ENCODE data around the gene IQCH. TPM values are rescaled to one million over a fixed set of nuclear protein-coding genes. Genes with fewer than 3 reads are reported as not detected.
A peak's percentile ranks its signal among the peaks of the same experiment; 100 is the strongest.

The IQCH gene
- total RNA-seq, 1 experiment from 2014 or later, result 7.0 TPM

- DNase-seq (ENCODE audit: low read depth), result no peak
Observed at GRCh38 chr15:67394873-67395639, 140.5 kb downstream of the IQCH start.

GRCh38 chr15:67396114-67396513 lies 141.5 kb downstream of the IQCH start:
- no peak for DNase-seq (ENCODE audit: low read depth)

DNA sequence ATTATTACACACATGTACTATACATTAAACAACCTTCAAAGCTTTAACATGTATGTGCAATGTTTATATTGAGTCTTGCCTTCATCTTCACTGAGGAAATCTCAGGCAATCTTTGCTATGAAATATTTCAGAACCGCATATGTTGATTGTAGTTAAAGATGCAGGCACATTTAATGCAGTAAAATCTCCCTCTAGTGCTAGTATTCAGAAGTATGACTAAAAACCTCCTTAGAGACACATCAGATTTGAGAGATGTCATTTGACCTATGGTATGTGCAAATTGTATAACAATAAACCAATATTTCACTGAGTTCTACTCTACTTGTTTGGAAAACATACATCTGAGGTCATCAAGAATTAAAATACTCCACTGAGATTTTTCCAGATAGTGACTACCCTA lies 142.6 kb downstream of the IQCH start:
- DNase-seq (ENCODE audit: low read depth), result no peak

DNA sequence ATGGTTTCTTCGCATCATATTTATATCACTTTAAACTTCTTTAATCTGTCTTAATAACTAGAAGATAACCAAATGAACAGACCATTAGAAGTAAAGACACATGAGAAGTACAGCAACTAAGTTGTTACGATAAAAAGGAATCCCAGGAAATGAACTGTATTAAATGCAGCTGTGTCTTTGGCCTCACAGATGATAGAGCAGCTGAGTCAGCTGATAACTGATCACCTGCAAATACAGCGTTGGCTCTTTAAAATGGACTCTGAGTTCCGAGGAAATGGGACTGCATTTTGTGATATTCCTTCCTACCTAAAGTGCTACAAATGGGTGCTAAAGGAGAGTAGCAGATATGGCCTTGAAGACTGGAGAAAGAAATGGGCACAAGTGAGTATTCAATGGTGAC lies 145.3 kb downstream of the IQCH start:
- no peak for DNase-seq (ENCODE audit: low read depth)

DNA sequence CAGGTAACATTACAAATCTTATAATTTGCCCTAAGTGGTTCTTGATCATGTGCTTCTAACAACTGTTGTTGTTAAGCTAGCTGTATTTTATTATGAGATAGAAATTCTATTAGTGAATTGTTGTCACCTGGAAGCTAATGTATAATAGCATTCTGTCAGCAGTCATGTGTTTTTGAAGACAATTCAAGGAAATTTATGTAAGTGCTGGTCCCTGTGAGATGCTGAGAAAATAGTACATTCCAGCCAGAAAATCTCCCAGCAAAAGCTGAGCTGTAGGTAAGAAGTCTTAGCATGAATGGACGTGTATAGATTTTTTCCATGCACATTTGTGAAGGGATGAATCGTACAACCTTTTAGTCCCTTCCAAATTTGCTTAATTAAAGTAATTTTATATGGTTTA lies 146.3 kb downstream of the IQCH start:
- DNase-seq (ENCODE audit: low read depth), result no peak

DNA sequence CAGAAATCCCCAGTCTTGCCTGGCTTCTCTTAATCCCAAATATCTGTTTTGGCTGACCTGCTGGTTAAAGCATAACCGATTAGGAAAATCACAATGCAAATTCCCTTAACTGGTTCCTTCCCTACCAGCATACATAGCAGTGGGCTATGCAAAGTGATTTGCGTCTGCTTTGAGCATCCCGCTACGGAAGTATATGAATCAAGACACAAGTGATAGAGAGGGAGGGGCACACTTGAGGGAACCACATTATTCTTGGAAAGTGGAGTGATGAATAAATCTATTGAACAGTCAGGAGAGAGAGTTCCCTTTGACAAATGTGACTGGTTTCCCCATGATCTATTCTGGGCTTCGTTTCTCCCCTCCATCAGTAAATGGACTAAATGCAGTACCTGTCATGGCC lies 146.8 kb downstream of the IQCH start:
- DNase-seq (ENCODE audit: low read depth), result no peak

DNA sequence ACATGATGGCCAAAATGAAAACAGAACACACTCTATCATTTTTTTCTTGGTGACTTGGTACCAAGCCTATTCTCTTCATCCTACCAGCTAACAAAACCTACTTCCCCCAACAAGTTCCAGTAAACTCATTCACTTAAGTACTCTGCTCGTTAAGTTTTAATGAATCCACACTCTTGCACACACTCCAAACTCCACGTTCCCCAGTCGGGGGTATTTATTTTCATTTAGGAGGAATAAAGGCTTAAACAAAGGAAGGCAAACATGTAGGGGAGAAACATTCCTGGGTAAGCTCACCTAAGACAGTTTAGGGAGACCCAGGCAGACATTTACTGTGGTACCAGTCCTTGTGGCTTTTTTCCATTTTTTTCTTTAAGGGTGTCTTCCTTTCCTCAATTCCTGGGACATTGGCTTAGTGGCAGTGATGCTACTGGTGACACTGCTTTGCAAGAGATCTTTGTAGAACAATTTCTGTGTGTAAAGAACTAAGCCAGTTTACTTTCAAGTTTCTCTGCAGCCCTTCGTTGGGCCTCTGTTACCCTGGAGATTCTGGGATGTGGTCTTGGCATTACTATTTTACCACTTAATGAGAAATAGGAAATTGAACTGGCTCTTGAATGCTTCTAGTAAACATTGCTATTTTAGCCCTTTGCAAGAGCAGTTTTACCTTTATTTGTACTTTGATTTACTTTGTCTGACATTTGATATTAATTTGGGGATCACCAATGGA lies 149.0 kb downstream of the IQCH start:
- no peak for DNase-seq (ENCODE audit: low read depth)

DNA sequence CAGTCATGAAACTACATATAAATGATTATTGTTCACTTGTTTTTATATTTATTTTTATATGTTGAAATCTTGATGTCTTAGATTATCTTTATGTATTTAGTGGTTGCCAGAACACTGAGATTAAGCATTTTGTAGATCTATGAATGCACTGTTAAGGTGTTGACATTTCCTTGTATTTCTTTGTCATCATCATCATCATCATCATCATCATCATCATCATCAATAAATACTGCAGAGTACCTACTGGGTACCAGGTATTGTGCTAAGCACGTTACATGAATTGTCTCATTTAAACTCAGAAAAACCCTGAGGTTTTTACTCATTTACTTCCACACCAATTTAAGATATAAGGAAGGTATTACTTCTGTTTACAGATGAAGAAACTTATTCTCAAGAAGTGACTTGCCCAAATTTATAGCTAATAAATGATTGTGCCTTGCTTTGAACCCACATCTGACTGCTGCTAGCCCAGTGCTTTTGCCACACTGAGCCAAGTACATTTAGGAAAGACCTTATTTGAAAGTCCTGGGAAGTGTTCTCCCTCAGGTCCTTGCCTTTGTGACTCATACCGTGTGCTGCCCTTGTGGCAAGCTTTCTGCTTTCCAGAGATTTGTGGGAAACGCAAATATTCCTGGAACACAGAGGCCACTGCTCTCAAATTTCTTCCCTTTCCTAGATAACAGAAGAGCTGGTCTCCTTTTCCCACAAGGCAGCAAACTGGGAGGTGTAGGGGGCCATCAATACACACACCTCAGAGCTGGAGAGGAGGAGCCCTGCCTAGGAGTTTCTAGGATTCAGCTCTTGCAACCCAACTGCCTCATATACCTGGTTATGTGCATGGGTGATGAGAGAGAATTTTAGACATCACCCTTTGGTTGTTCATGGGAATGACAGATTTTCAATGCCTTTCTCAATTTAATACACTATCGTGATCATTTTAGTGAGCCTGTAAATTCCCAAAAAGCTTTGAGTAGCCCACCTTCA lies 150.9 kb downstream of the IQCH start:
- peak; percentile 89 for DNase-seq (ENCODE audit: low read depth)

- DNase-seq (ENCODE audit: low read depth), result peak; percentile 49
Observed at GRCh38 chr15:67406257-67406861, 151.8 kb downstream of the IQCH start.

DNA sequence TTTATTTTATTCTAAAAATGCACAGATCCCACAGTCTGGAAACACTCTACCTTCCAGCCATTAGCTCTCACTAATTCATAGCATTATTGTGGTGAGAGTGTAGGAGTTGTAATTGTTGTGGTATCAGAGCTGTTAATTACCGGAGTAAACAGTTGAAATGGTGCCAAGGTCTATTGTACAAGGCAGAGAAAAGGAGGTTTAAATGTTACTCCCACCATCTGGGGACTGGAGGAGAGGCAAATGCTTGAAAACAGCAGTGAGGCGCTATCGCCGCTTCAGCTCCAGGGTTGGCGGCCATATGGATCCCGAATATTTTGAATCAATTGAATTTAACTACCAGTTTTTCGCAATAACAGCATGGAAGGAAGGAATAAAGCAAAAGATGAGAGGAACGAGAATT lies 153.2 kb downstream of the IQCH start:
- DNase-seq (ENCODE audit: low read depth), result no peak

GRCh38 chr15:67409175-67409574 lies 154.6 kb downstream of the IQCH start:
- no peak for DNase-seq (ENCODE audit: low read depth)

DNA sequence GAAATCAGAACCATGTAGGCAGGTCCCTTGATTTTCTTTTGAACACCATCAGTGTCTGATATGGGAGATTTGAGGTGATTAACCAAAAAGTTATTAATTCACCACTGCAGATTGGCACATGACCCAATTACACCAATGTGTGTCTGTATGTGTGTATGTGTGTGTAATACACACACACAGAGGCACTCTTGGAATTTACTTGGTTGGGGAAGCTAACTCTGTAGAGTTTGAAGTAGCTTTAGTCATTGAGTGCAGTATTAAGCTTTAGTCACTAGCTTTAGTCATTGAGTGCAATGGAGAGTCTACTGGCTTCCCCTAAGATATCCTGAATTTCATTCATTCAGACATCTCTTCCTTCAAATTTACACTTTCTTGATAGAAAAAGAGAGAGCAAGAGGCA lies 156.9 kb downstream of the IQCH start:
- no peak for DNase-seq (ENCODE audit: low read depth)

DNA sequence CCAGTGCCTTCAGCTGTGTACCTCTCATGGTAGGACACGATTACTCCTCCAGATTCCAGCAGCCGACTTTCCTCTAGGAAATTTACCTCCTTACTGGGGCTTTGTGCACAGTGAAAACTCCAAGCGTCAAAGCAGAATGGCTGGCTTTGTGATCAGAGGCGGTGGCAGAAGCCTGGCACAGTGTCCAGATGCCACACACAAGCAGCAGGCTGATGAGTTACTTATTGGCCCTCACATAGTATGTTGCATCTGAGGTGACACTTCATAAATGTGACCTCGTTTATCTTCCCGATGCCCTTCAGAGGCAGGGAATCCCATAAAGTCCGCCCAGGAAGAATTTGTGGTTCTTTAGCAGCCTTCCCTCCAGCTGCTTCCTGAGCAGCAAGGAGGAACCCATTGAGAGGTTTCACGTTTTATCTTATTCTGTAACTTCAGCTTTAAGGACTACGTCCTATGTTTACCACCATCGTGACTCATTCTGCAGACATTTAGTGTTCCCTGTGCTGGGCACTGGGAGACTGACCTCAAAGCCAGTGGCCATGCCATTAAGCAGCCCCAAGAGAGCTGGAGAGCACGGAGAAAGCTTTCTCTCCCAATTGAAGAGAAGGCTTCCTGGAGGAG lies 159.3 kb downstream of the IQCH start:
- peak; percentile 94 for DNase-seq (ENCODE audit: low read depth)

DNA sequence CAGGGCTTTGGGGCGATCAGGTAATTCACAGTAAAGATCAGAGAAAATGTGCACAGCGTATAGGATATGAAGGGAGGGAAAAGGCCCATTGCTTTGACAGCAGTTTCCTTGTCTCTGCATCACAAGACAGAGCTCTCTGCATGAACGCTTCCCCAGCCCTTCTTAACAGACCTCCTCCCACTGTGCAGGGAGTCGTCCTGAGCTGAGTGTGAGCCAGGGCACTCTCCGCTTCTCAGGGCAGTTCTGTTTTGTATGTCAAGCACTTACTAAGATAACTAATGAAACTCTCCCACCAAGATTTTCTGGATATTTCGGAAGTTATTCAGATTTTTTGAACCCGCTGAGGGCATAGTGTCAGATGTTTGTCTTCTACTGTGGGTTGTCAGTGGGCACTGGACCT lies 160.6 kb downstream of the IQCH start:
- no peak for DNase-seq (ENCODE audit: low read depth)

DNA sequence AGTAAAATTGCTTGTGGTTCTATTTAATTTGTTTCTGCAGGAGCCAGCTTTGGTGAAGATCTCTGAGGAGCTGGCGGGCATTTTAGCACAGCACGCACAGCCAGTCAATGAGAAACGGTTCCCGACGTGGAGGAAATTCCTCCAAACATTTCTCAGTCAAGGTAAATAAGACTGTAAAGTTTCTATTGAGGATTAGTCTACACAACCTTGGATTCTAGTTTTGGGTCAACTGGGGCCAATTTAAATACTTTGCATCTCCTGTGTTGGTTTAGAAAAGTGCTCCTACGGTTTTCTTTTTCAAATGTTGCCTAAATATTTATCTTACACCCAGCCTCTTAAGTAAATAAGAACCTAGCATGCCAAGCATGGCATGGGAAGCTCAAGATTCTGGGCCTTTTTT lies 162.3 kb downstream of the IQCH start:
- no peak for DNase-seq (ENCODE audit: low read depth)

DNA sequence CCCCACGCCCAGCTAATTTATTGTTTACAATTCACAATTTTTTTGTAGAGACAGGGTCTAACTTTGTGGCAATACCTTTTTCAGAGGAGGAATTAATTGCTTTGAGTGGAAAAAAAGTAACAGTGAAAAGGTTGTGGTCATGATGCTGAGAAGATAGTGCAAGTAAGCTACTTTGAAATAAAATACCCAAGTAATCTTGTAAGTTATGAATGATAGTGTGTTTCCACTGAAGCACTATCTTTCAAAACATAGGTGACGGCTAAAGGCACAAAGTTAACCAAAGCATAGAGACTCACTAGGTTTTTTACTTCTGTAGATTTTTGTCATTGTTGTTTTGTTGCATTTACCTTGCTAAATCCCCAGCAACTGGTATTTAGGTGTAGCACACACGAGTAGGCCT lies 165.1 kb downstream of the IQCH start:
- DNase-seq (ENCODE audit: low read depth), result no peak

DNA sequence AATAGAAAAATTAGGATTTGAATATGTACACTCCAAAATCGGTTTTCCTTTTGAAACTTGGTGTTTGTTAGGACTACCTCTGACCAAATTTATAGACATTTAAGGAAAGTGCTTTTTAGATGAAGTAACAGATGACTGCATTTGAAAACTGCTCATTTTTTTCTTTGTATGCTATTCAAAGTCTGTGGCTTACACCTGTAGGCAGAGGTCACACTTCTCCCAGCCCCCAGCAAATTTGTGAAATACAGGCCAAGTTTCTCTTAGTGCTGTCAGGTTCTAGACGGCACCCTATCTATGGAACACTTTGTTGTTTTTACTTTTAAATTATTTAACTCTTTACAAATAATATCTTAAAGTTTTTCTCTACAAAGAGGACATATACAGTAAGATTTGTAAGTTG lies 165.6 kb downstream of the IQCH start:
- no peak for DNase-seq (ENCODE audit: low read depth)

DNA sequence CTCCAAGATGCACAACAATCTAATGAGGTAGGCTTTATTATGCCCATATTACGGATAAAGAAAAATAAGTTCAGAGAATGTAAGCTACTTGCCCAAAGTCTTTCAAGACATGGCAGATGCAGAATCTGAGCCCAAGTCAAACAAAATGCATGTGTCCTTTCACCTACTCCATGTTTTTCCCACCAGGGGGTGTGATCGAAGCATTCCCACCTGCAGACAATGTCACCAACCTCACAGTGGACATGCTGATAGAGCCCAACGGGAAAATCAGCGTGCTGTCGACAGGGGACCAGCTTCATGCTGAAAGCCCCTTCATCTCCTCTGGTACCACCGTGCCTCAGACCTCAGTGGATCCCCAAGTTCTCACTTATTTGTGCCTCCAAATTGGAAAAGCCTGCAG lies 166.5 kb downstream of the IQCH start:
- no peak for DNase-seq (ENCODE audit: low read depth)

DNA sequence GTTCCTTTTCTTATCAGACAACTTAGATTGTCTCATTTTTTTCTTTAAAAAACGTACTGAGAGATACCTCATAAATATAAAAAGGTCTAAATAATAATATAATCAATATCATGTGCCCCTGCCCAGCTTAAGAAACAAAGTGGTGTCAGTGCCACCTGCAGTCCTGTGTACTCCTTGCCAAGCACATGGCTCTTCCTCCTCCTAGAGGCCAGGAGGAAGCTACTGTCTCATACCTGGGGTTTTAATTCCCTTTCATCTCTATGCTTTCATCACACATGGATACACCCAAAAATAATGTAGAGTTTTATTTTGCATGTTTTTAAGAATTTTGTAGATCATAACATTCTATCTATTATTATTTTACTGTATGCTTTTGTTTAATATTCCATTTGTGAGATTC lies 167.7 kb downstream of the IQCH start:
- no peak for DNase-seq (ENCODE audit: low read depth)

- peak; percentile 66 for DNase-seq (ENCODE audit: low read depth)
Observed at GRCh38 chr15:67433495-67434099, 179.0 kb downstream of the IQCH start.

Measured in RPMI7951 (cell line).